ENCODE results near the gene SAXO1. TPM values are rescaled to one million over a fixed set of nuclear protein-coding genes. Genes with fewer than 3 reads are reported as not detected.

SAXO1 gene
- total RNA-seq, 1 donor from 2014 or later, result 0.14 TPM

DNA sequence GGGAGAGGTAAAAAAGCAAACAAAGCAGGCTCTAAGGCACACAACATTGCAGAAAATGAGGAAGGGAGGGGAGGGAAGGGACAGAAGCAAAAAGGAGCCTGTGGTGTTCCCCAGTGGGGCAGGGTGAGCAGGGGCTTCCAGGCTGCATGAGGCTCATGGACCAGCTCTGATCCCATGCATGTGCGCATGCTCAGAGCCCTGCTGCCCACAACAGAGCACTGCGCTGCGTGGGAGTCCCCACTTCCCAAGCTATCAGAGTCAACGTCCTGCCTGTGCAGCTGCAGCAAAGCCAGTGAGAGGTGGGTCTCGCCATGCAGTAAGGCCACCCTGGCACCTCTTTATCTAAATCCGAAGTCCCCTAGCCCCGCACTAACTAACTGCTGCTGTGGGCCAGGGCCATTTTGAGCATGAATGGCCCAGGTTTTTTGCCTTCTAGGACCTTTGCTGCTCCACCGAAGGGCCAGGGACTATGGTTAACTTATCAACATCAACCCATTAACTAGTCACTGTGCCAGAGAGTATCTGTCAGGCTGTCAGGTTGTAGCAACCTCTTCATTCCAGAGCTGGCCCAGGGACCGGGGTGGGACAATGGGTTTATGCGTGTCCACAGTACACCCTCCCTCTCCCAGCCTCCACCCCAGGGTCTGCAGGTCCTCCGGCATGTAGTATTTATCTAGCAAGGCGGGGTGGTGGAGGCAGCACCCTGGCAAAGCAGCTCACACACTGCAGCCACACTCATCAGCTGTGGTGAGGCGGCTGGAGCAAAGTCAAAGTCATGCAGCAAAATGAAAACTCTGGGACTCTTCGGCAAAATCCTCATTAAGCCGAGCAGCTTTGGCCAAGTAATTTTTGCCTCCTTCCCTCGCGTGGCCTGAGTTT is 123.6 kb downstream of the SAXO1 start:
- H3K27me3 Mint-ChIP-seq (ENCODE audit: low read depth), result no peaks in the 10 kb centered on the region
- no peak for DNase-seq (ENCODE audit: low read depth, low spot score)
- peak overlapping the region; percentile 48 for H3K27ac Mint-ChIP-seq (ENCODE audit: unreplicated experiment)
- H3K36me3 Mint-ChIP-seq (ENCODE audit: low read depth), result no peaks in the 10 kb centered on the region
- TF ChIP-seq, protein P1, sequence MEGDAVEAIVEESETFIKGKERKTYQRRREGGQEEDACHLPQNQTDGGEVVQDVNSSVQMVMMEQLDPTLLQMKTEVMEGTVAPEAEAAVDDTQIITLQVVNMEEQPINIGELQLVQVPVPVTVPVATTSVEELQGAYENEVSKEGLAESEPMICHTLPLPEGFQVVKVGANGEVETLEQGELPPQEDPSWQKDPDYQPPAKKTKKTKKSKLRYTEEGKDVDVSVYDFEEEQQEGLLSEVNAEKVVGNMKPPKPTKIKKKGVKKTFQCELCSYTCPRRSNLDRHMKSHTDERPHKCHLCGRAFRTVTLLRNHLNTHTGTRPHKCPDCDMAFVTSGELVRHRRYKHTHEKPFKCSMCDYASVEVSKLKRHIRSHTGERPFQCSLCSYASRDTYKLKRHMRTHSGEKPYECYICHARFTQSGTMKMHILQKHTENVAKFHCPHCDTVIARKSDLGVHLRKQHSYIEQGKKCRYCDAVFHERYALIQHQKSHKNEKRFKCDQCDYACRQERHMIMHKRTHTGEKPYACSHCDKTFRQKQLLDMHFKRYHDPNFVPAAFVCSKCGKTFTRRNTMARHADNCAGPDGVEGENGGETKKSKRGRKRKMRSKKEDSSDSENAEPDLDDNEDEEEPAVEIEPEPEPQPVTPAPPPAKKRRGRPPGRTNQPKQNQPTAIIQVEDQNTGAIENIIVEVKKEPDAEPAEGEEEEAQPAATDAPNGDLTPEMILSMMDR (conservative IDR thresholded peaks at IDR 0.05), result no peak
- peaks cover 5% of the 10 kb centered on the region for H3K4me1 Mint-ChIP-seq
- no peak overlapping the region for H3K4me3 Mint-ChIP-seq
- no peaks in the 10 kb centered on the region for H3K9me3 Mint-ChIP-seq

DNA sequence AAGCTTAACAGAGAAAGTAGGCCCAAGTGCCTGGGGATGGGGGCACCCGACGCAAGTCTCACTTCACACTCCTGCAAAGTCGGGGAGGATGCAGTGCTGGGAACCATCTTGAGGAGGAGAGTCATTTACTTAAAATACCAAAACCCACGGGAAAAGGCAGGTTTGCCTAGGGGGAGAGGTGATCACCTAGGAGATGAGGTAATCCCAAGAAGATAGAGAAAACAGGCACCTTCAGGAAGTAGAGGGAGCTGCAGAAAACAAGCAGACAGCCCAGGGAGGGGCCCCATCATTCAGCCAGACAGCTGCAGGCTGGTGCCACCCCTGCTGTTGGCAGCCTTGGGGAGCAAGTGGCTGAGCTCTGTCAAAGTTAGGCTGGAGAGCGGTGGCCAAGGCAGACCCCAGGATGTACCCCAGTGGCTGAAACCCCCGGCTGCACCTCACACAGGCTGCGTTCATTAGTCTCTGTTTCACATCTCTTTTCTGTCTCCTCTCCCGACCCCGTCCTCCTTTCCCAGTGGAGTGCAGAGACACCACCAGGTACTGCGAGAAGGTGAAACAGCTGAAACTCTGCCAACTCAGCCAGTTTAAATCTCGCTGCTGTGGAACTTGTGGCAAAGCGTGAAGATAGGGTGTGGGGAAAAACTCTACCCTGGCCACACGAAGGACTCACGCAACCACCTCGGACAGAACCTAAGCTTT is 124.9 kb downstream of the SAXO1 start:
- H3K4me1 Mint-ChIP-seq, result peaks cover 5% of the 10 kb centered on the region
- no peak for DNase-seq (ENCODE audit: low read depth, low spot score)
- TF ChIP-seq, protein P1 (conservative IDR thresholded peaks at IDR 0.05), result no peak
- H3K9me3 Mint-ChIP-seq, result no peaks in the 10 kb centered on the region
- H3K27ac Mint-ChIP-seq (ENCODE audit: unreplicated experiment), result peak overlapping the region; percentile 82
- no peaks in the 10 kb centered on the region for H3K36me3 Mint-ChIP-seq (ENCODE audit: low read depth)
- no peak overlapping the region for H3K4me3 Mint-ChIP-seq
- H3K27me3 Mint-ChIP-seq (ENCODE audit: low read depth), result no peaks in the 10 kb centered on the region

DNA sequence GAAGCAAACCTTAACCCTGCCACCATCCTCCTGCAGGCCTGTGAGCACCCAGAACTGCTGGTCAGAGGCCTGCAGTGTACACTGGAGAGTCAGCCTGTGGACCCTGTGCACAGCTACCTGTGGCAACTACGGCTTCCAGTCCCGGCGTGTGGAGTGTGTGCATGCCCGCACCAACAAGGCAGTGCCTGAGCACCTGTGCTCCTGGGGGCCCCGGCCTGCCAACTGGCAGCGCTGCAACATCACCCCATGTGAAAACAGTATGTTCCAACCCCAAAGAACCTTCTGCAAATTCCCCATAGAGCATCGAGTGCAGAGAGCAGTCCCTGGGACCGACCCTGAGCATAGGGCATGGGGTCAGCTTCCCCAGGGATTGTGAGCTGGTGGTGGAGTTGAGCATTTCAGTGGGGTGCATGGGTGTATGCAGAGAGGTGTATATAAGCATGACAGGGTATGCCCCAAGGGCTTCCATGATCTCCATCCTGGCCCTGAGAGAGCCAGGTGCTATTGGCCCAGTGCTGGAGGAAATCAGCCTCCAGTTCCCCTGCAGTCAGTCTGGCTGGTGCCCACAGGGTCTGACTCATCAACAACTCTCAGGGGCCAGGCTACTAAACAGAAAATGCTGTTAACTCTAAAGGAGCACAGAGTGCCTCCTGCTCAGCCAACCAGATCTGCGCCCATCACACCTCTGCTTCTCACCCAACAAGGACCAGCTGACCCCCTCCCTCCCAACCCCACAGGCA is 126.2 kb downstream of the SAXO1 start:
- no peak overlapping the region for H3K4me3 Mint-ChIP-seq
- no peak for DNase-seq (ENCODE audit: low read depth, low spot score)
- no peaks in the 10 kb centered on the region for H3K27me3 Mint-ChIP-seq (ENCODE audit: low read depth)
- H3K27ac Mint-ChIP-seq (ENCODE audit: unreplicated experiment), result no peak overlapping the region
- peaks cover 5% of the 10 kb centered on the region for H3K36me3 Mint-ChIP-seq (ENCODE audit: low read depth)
- H3K4me1 Mint-ChIP-seq, result peaks cover 5% of the 10 kb centered on the region
- TF ChIP-seq, protein P1 (conservative IDR thresholded peaks at IDR 0.05), result no peak
- H3K9me3 Mint-ChIP-seq, result peaks cover 7% of the 10 kb centered on the region

DNA sequence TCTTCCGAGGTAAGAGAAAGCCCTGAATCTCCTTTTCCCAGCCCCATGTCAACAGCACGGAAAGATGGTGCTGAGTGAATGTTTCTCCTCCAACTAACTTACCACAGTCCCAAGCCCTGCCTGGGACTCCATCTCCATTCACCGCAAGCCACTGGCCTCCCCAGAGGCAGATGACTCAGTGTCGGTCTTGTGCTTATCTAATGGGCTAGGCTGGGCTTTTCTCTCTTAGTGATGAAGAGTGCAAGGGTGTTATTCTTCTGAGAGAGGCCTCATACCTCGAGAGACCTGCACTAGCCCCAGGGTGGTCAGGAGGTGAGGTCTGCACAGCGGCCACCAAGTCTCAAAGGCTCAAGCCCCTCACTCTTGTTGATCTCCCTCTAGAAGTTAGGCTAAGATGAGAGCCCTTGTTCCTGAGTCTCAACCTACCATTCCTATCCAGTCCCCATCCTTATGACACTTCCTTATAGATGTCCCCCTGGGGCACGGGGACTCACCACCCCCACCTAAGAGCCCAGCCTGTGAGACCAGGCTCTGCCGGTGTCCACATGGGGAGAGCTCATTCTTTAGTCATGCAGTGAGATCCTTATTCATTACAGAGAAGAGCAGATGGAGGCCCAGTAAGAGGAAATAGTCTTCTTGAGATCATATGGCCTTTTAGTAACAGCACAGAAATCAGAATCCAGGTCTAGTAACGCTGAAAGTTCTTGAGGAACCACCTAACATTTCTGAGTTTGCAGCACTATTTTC is 127.0 kb downstream of the SAXO1 start:
- H3K36me3 Mint-ChIP-seq (ENCODE audit: low read depth), result peaks cover 5% of the 10 kb centered on the region
- H3K4me1 Mint-ChIP-seq, result peaks cover 3% of the 10 kb centered on the region
- TF ChIP-seq, protein P1 (conservative IDR thresholded peaks at IDR 0.05), result no peak
- H3K27ac Mint-ChIP-seq (ENCODE audit: unreplicated experiment), result no peak overlapping the region
- H3K4me3 Mint-ChIP-seq, result no peak overlapping the region
- H3K27me3 Mint-ChIP-seq (ENCODE audit: low read depth), result no peaks in the 10 kb centered on the region
- no peak for DNase-seq (ENCODE audit: low read depth, low spot score)
- H3K9me3 Mint-ChIP-seq, result peaks cover 8% of the 10 kb centered on the region
